Gastrocnemius medialis (tissue), 4 donors: Measurements from ENCODE around the gene RELCH. TPM values are rescaled to one million over a fixed set of nuclear protein-coding genes. Genes with fewer than 3 reads are reported as not detected.

Experiments
- ATAC-seq, 2 donors: fragments of 150-250 bp; one replicate each; pipeline ENCODE4 v1.9.1; 2016
- DNase-seq, 2 donors: peaks; one replicate each; pipeline ENCODE4 v3.0.0-alpha.2; 2019
- H3K27ac ChIP-seq, 4 donors: fragments of 200-600 bp; sonication (generic); 1 replicate in 1 of 4; 2 replicates in 3 of 4; pipeline ENCODE4 v1.5.1; 2016 to 2018; ENCODE audit warnings: mild to moderate bottlenecking in 2 of 4, moderate library complexity in 1 of 4
- H3K27me3 ChIP-seq, 3 donors: fragments of 200-600 bp; sonication (generic) in 2 of 3; 1 replicate in 1 of 3; 2 replicates in 2 of 3; pipeline versions ENCODE4 v1.5.1 to v1.6.0; 2016 to 2019; ENCODE audit warnings: mild to moderate bottlenecking in 1 of 3, moderate library complexity in 1 of 3
- H3K36me3 ChIP-seq, 2 donors: fragments of 200-600 bp; sonication (generic) in 1 of 2; one replicate each; pipeline ENCODE4 v1.5.1; 2017 to 2018
- H3K4me1 ChIP-seq, 2 donors: fragments of 200-600 bp; sonication (generic) in 1 of 2; one replicate each; pipeline ENCODE4 v1.5.1; 2016 to 2017; ENCODE audit warnings: mild to moderate bottlenecking in 2 of 2
- H3K4me3 ChIP-seq, 4 donors: fragments of 200-600 bp; sonication (generic) in 3 of 4; 1 replicate in 1 of 4; 2 replicates in 3 of 4; pipeline ENCODE4 v1.5.1; 2016 to 2019; ENCODE audit warnings: mild to moderate bottlenecking in 2 of 4
- H3K9me3 ChIP-seq, 3 donors: fragments of 200-600 bp; sonication (generic) in 2 of 3; 1 replicate in 1 of 3; 2 replicates in 2 of 3; pipeline ENCODE4 v1.5.1; 2016 to 2019
- POLR2A ChIP-seq, 2 donors: fragments of 450-650 bp; IDR thresholded peaks; one replicate each; pipeline ENCODE4 v1.6.1; 2017; ENCODE audit warnings: antibody characterized with exemption in 2 of 2, mild to moderate bottlenecking in 2 of 2, moderate library complexity in 2 of 2
- in situ Hi-C, 4 donors: fragments of 200-750 bp; cut with MboI; loops; one replicate each; pipeline versions ENCODE4 v1.15.0 to v1.8.0; 2017; ENCODE audit warnings: low sequenced_read_pairs in 4 of 4
- intact Hi-C: fragments of 100-400 bp; cut with DNase I; formaldehyde crosslinking; loops from one replicate; pipeline ENCODE4 v1.15.1; 2023; ENCODE audit warnings: low total_unique reads
- total RNA-seq, 4 donors: library from RNA; depleted of rRNA; stranded (reverse); fragments of >200 nt; gene quantifications; one replicate each; pipeline versions ENCODE4 v1.1.0 to v1.2.3, GENCODE V29; 2016
- TF ChIP-seq, protein P1 (sequence below), 5 experiments: fragments of 450-650 bp in 3 of 5; fragments of 200-600 bp in 2 of 5; sonication (generic) in 2 of 5; IDR thresholded peaks in 4 of 5; conservative IDR thresholded peaks in 1 of 5; 1 replicate in 4 of 5; 2 replicates in 1 of 5; pipeline ENCODE4 v1.5.1; 2016 to 2019; ENCODE audit warnings: antibody characterized with exemption in 5 of 5, mild to moderate bottlenecking in 3 of 5, moderate library complexity in 3 of 5

Gene RELCH
- total RNA-seq, 4 donors from 2014 or later: 8.4 to 16.8 (median 12.6) TPM

DNA sequence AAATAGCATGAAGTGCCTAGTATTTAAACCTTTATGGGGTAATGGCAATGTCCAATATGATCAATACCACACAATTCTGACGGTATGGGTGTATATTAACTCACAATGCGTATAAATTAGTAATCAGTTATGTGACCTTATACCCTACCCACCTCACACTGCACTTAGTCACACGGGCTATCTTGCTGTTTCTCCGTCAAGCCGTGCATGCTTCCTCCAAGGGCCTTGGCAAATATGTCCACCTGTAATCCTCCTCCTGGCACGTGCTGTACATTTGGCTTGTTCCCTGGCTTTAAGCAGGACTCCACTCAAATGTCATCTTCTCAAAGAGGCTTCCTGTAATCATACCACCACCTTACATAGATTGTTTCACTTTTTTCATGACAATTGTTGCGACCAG is 150.3 kb downstream of the RELCH start:
- TF ChIP-seq, protein P1, sequence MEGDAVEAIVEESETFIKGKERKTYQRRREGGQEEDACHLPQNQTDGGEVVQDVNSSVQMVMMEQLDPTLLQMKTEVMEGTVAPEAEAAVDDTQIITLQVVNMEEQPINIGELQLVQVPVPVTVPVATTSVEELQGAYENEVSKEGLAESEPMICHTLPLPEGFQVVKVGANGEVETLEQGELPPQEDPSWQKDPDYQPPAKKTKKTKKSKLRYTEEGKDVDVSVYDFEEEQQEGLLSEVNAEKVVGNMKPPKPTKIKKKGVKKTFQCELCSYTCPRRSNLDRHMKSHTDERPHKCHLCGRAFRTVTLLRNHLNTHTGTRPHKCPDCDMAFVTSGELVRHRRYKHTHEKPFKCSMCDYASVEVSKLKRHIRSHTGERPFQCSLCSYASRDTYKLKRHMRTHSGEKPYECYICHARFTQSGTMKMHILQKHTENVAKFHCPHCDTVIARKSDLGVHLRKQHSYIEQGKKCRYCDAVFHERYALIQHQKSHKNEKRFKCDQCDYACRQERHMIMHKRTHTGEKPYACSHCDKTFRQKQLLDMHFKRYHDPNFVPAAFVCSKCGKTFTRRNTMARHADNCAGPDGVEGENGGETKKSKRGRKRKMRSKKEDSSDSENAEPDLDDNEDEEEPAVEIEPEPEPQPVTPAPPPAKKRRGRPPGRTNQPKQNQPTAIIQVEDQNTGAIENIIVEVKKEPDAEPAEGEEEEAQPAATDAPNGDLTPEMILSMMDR (IDR thresholded peaks at IDR 0.05 in 4 of 5, conservative IDR thresholded peaks at IDR 0.05 in 1 of 5): no peak
- TF ChIP-seq POLR2A (IDR thresholded peaks at IDR 0.05): no peak
- Histone ChIP-seq H3K27ac (no peak overlapping the region), H3K36me3 (no peaks in the 10 kb centered on the region), H3K27me3 (peaks cover 0 to 8% (median under 1%) of the 10 kb centered on the region in 3 donors), H3K9me3 (no peaks in the 10 kb centered on the region), H3K4me3 (no peak overlapping the region), H3K4me1 (no peaks in the 10 kb centered on the region)
- intact Hi-C loops (no loop called here), in situ Hi-C loops (no loop called here)
- no peak for DNase-seq
- peak in 1 of 2 donors; percentile 33 for ATAC-seq

DNA sequence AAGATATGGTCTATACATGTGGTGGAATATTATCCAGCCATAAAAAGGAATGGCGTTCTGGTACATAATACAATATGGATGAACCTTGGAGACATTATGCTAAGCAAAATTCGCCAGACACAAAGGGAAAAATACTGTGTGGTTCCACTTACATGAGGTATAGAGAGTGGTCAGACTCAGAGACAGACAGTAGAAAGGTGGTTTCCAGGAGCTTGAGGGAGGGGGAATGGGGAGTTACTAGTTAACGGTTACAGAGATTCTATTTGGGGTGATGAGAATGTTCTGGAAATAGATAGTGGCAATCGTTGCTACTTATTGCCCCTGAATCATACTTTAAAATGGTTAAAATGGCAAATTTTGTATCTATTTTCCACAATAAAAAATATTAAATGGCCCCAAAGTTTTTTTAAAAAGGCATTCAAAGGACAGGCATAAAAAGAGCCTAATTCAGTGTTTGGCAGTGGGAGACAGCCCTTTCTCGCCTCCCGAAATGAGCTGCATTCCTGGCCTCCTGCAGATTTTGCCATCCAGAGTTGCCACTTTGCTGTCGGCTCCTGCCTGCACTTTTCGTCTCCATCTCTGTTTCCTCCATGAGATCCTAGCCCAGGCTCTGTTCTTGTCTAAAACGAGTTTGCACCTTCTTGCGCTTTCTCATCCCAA is 151.5 kb downstream of the RELCH start:
- intact Hi-C loops (no loop called here), in situ Hi-C loops (no loop called here)
- no peaks in the 10 kb centered on the region for H3K36me3 ChIP-seq
- H3K27me3 ChIP-seq: peaks cover 0 to 3% (median 0%) of the 10 kb centered on the region in 3 donors
- no peaks in the 10 kb centered on the region for H3K9me3 ChIP-seq
- ATAC-seq (no peak), DNase-seq (no peak)
- no peak overlapping the region for H3K27ac ChIP-seq
- no peaks in the 10 kb centered on the region for H3K4me1 ChIP-seq
- no peak overlapping the region for H3K4me3 ChIP-seq
- no peak for TF ChIP-seq POLR2A (IDR thresholded peaks at IDR 0.05)
- TF ChIP-seq, protein P1 (IDR thresholded peaks at IDR 0.05 in 4 of 5, conservative IDR thresholded peaks at IDR 0.05 in 1 of 5): no peak

DNA sequence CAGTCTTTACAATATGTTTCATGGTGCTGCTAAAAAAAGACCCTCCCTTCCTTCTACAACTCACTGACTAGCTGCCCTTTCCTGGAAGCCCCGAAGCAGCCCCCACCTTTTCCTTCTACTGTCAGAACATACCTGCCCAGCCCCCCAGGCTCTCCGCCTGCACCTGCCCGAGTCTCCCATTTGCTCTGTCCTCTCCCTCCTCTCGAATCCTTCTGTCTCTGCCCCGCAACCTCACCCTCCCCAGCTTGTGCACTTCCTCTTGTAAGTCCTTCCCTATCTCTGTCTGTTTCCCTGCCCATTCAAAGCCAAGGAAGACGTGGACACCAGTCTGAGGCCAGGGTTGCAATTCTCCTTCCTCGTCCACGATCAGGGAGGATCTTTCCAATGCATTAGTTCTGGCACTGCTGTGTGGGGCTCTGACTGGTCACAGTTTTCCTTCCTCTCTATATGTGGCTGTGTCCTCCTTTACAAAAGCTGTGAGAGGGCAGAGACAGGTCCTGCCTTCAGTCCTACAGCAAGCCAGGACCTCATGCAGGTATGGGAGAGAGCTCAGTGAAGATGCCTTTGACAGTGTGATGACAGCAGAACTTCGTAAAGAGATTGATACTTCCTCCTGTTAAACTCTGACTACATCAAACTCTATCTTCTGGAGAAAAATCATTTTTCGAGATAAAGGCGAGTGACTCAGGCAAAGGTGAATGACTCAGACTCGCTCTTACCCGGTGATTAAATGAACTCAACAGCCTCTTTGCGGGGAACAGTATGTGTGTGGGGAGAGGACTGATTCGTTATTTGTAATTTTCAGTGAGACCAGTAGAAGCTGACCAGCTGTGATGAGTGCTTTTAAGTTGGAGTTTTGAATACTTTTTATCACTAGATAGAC is 152.3 kb downstream of the RELCH start:
- peaks cover 0 to 3% (median 0%) of the 10 kb centered on the region in 3 donors for H3K27me3 ChIP-seq
- H3K4me3 ChIP-seq: no peak overlapping the region
- DNase-seq (no peak), ATAC-seq (no peak)
- H3K27ac ChIP-seq: no peak overlapping the region
- intact Hi-C loops (no loop called here), in situ Hi-C loops (no loop called here)
- no peaks in the 10 kb centered on the region for H3K9me3 ChIP-seq
- H3K4me1 ChIP-seq: no peaks in the 10 kb centered on the region
- TF ChIP-seq POLR2A (IDR thresholded peaks at IDR 0.05): no peak
- TF ChIP-seq, protein P1 (IDR thresholded peaks at IDR 0.05 in 4 of 5, conservative IDR thresholded peaks at IDR 0.05 in 1 of 5): no peak
- H3K36me3 ChIP-seq: no peaks in the 10 kb centered on the region

DNA sequence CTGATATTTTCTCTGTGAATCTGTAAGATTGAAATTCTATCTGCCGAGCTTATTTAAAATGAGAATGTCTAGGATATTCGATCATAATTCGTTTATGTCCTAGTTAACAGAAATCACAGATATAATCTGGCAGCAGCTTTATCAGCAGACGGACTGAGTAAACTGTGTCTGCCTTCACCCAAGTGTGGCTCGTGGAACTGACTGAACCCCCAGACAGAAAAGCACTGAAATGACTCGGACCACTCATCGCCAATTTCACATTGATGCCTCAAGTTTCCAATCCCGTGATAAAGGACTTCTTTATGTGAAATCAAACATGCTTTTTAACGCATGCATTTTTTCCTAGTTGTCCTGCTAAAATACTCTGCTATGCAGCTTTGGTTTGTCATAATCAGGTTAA is 153.9 kb downstream of the RELCH start:
- ATAC-seq (no peak), DNase-seq (no peak)
- H3K27ac ChIP-seq: no peak overlapping the region
- no peaks in the 10 kb centered on the region for H3K27me3 ChIP-seq
- H3K4me1 ChIP-seq: no peaks in the 10 kb centered on the region
- in situ Hi-C loops (no loop called here), intact Hi-C loops (no loop called here)
- no peaks in the 10 kb centered on the region for H3K36me3 ChIP-seq
- no peaks in the 10 kb centered on the region for H3K9me3 ChIP-seq
- no peak overlapping the region for H3K4me3 ChIP-seq
- TF ChIP-seq, protein P1 (IDR thresholded peaks at IDR 0.05 in 4 of 5, conservative IDR thresholded peaks at IDR 0.05 in 1 of 5): no peak
- TF ChIP-seq POLR2A (IDR thresholded peaks at IDR 0.05): no peak
